CD14-positive monocyte (primary cell): ENCODE results near the gene RP9. TPM values are rescaled to one million over a fixed set of nuclear protein-coding genes. Genes with fewer than 3 reads are reported as not detected.

Experiments used
- DNase-seq, 3 donors: peaks; one replicate each; pipeline ENCODE4 v3.0.0-alpha.2; 2011 to 2022
- H2AFZ ChIP-seq: 2 replicates; pipeline ENCODE4 v1.6.0; 2012; ENCODE audit warnings: mild to moderate bottlenecking, low read depth, low read length, inconsistent platforms; ENCODE audit not compliant: insufficient read depth, poor library complexity, severe bottlenecking
- H3K27ac ChIP-seq, 2 donors: 1 replicate in 1 of 2; 2 replicates in 1 of 2; pipeline ENCODE4 v1.5.1; 2012 to 2013; ENCODE audit warnings: low read length in 2 of 2, control low read depth in 1 of 2, inconsistent platforms in 1 of 2, low read depth in 1 of 2, mild to moderate bottlenecking in 1 of 2
- H3K27me3 ChIP-seq, 2 donors: one replicate each; pipeline versions ENCODE4 v1.6.0 to v1.6.1; 2011 to 2013; ENCODE audit warnings: low read length in 2 of 2; ENCODE audit not compliant: control insufficient read depth in 2 of 2, insufficient read depth in 2 of 2
- H3K36me3 ChIP-seq, 2 donors: replicated peaks in 1 of 2; 1 replicate in 1 of 2; 2 replicates in 1 of 2; pipeline versions ENCODE4 v1.5.1 to v1.6.1; 2012 to 2013; ENCODE audit warnings: low read length in 2 of 2, control low read depth in 1 of 2, inconsistent platforms in 1 of 2, mild to moderate bottlenecking in 1 of 2; ENCODE audit not compliant: insufficient read depth in 2 of 2, control insufficient read depth in 1 of 2
- H3K4me1 ChIP-seq, 2 donors: 1 replicate in 1 of 2; 2 replicates in 1 of 2; pipeline versions ENCODE4 v1.5.1 to v1.6.1; 2012 to 2013; ENCODE audit warnings: low read length in 2 of 2, control low read depth in 1 of 2, inconsistent platforms in 1 of 2, mild to moderate bottlenecking in 1 of 2, moderate library complexity in 1 of 2; ENCODE audit not compliant: insufficient read depth in 2 of 2, control insufficient read depth in 1 of 2
- H3K4me2 ChIP-seq: replicated peaks from 2 replicates; pipeline ENCODE3; 2012; ENCODE audit warnings: low read length, moderate library complexity, mild to moderate bottlenecking; ENCODE audit not compliant: poor library complexity, severe bottlenecking; ENCODE audit errors: extremely low read depth
- H3K4me3 ChIP-seq, 3 experiments: fragments of 200-600 bp in 1 of 3; sonication (generic) in 1 of 3; replicated peaks in 1 of 3; 1 replicate in 2 of 3; 2 replicates in 1 of 3; pipeline ENCODE4 v1.5.1; 2011 to 2013; ENCODE audit warnings: low read length in 3 of 3, mild to moderate bottlenecking in 3 of 3, control low read depth in 2 of 3, low read depth in 2 of 3, inconsistent platforms in 1 of 3, moderate library complexity in 1 of 3
- H3K79me2 ChIP-seq: 2 replicates; pipeline ENCODE4 v1.6.0; 2012; ENCODE audit warnings: mild to moderate bottlenecking, control low read depth, inconsistent platforms, low read length, moderate library complexity; ENCODE audit not compliant: insufficient read depth
- H3K9ac ChIP-seq: 2 replicates; pipeline ENCODE4 v1.6.0; 2017; ENCODE audit warnings: low read length, mild to moderate bottlenecking; ENCODE audit not compliant: insufficient read depth, poor library complexity, severe bottlenecking
- H3K9me3 ChIP-seq, 2 donors: replicated peaks in 1 of 2; 1 replicate in 1 of 2; 2 replicates in 1 of 2; pipeline versions ENCODE4 v1.5.1 to v1.6.1; 2012 to 2013; ENCODE audit warnings: low read length in 2 of 2, control low read depth in 1 of 2; ENCODE audit not compliant: control insufficient read depth in 1 of 2, insufficient read depth in 1 of 2
- H4K20me1 ChIP-seq: 2 replicates; pipeline ENCODE4 v1.6.0; 2012; ENCODE audit warnings: mild to moderate bottlenecking, low read length, control low read depth, moderate library complexity; ENCODE audit not compliant: insufficient read depth
- H3K27ac Mint-ChIP-seq, 7 donors: one replicate each; pipeline ENCODE4 v1.8.0; 2020; ENCODE audit warnings: mild to moderate bottlenecking in 7 of 7, mixed read lengths in 7 of 7, moderate library complexity in 6 of 7, inconsistent platforms in 2 of 7
- H3K27me3 Mint-ChIP-seq, 3 donors: one replicate each; pipeline ENCODE4 v1.8.0; 2021 to 2022; ENCODE audit warnings: low read depth in 3 of 3, mild to moderate bottlenecking in 3 of 3, mixed read lengths in 3 of 3, moderate library complexity in 3 of 3, inconsistent platforms in 1 of 3
- H3K36me3 Mint-ChIP-seq, 2 donors: one replicate each; pipeline ENCODE4 v1.8.0; 2020; ENCODE audit warnings: mixed read lengths in 2 of 2, inconsistent platforms in 1 of 2, mild to moderate bottlenecking in 1 of 2
- H3K4me1 Mint-ChIP-seq: one replicate; pipeline ENCODE4 v1.8.0; 2020; ENCODE audit warnings: mild to moderate bottlenecking, mixed read lengths
- H3K4me3 Mint-ChIP-seq, 2 donors: one replicate each; pipeline ENCODE4 v1.8.0; 2020; ENCODE audit warnings: mild to moderate bottlenecking in 2 of 2, mixed read lengths in 2 of 2, moderate library complexity in 1 of 2
- H3K9me3 Mint-ChIP-seq, 7 donors: one replicate each; pipeline ENCODE4 v1.8.0; 2020 to 2022; ENCODE audit warnings: mixed read lengths in 7 of 7, mild to moderate bottlenecking in 6 of 7, moderate library complexity in 6 of 7, inconsistent platforms in 2 of 7
- CTCF ChIP-seq: fragments of 200-600 bp; IDR thresholded peaks from one replicate; pipeline ENCODE4 v1.8.0; 2022; ENCODE audit warnings: antibody characterized with exemption, mild to moderate bottlenecking
- WGBS: methylation state at CpG from one replicate; pipeline ENCODE4 v1.1.5; 2013; ENCODE audit warnings: missing lambda C conversion rate; ENCODE audit not compliant: insufficient coverage; 5-methylcytosine and 5-hydroxymethylcytosine counted together
- intact Hi-C, 2 donors: fragments of 100-400 bp; cut with micrococcal nuclease; formaldehyde crosslinking; loops; one replicate each; pipeline versions ENCODE4 v1.15.0 to v1.15.1; 2023
- polyA plus RNA-seq, 3 donors: library from polyadenylated mRNA; depleted of rRNA in 1 of 3; unstranded in 2 of 3; stranded (reverse) in 1 of 3; fragments of 300-500 nt in 2 of 3; fragments of >200 nt in 1 of 3; fragmentation: Illumina TruSeq in 2 of 3; gene quantifications; 1 replicate in 2 of 3; 2 replicates in 1 of 3; pipeline ENCODE4 v1.2.3, GENCODE V29; 2012 to 2021

The RP9 gene
- polyA plus RNA-seq, 3 donors = 6.5 to 12.7 (median 8.7) TPM

GRCh38 chr7:33157311-33157710 is 48.1 kb upstream of the RP9 start:
- Histone ChIP-seq H3K79me2 (no peaks in the 10 kb centered on the region), H4K20me1 (no peaks in the 10 kb centered on the region), H3K9ac (no peak overlapping the region), H3K9me3 (peaks cover 0 to 3% of the 10 kb centered on the region in 2 donors), H3K4me2 (no peak overlapping the region), H3K4me1 (no peaks in the 10 kb centered on the region), H2AFZ (no peak overlapping the region), H3K27me3 (no peaks in the 10 kb centered on the region), H3K36me3 (no peaks in the 10 kb centered on the region), H3K27ac (no peak overlapping the region), H3K4me3 (no peak overlapping the region)
- TF ChIP-seq CTCF = no peak
- intact Hi-C loops = no loop called here
- Mint-ChIP-seq H3K36me3 (peaks cover 3 to 6% of the 10 kb centered on the region in 2 donors), H3K9me3 (peaks cover 0 to 3% (median under 1%) of the 10 kb centered on the region in 7 donors), H3K4me1 (no peaks in the 10 kb centered on the region), H3K27me3 (no peaks in the 10 kb centered on the region), H3K4me3 (no peak overlapping the region), H3K27ac (no peak overlapping the region)
- DNase-seq = no peak
- 20% methylated on average over 1 of the region's 1 CpG for WGBS

GRCh38 chr7:33156441-33156840 is 47.2 kb upstream of the RP9 start:
- Histone ChIP-seq H2AFZ (no peak overlapping the region), H3K27me3 (no peaks in the 10 kb centered on the region), H3K36me3 (no peaks in the 10 kb centered on the region), H3K4me1 (no peaks in the 10 kb centered on the region), H3K79me2 (no peaks in the 10 kb centered on the region), H3K27ac (no peak overlapping the region), H3K9ac (no peak overlapping the region), H3K4me2 (no peak overlapping the region), H3K4me3 (no peak overlapping the region), H4K20me1 (no peaks in the 10 kb centered on the region), H3K9me3 (peaks cover 0 to 3% of the 10 kb centered on the region in 2 donors)
- Mint-ChIP-seq H3K27ac (no peak overlapping the region), H3K27me3 (no peaks in the 10 kb centered on the region), H3K4me1 (no peaks in the 10 kb centered on the region), H3K4me3 (no peak overlapping the region), H3K9me3 (peaks cover 0 to 2% (median 0%) of the 10 kb centered on the region in 7 donors), H3K36me3 (peaks cover 3% of the 10 kb centered on the region in 2 donors)
- WGBS = no CpG with 5 or more reads among the region's 2 CpGs
- no peak for DNase-seq
- intact Hi-C loops = no loop called here
- no peak for TF ChIP-seq CTCF
